HepG2 (cell line): ENCODE data around the gene EFNA4. TPM values are rescaled to one million over a fixed set of nuclear protein-coding genes. Genes with fewer than 3 reads are reported as not detected.

Source experiments
- FOXA3 ChIP-seq: IDR thresholded peaks from 2 replicates; pipeline ENCODE4 v1.6.1; 2016; ENCODE audit warnings: missing genetic modification reagents, missing compliant biosample characterization
- FOXO1 ChIP-seq: sonication (generic); formaldehyde crosslinking; IDR thresholded peaks from 2 replicates; pipeline ENCODE4 v1.4.0; 2020; ENCODE audit warnings: missing genetic modification reagents
- GATAD1 ChIP-seq: IDR thresholded peaks from 2 replicates; pipeline ENCODE4 v1.6.1; 2016; ENCODE audit warnings: missing genetic modification reagents, missing compliant biosample characterization
- NCOA5 ChIP-seq: sonication (generic); formaldehyde crosslinking; IDR thresholded peaks from 2 replicates; pipeline ENCODE4 v1.4.0; 2020; ENCODE audit warnings: missing genetic modification reagents
- PRMT3 ChIP-seq: sonication (generic); formaldehyde crosslinking; IDR thresholded peaks from 2 replicates; pipeline ENCODE4 v1.8.1; 2022; ENCODE audit warnings: low read depth, mild to moderate bottlenecking, moderate library complexity, missing genetic modification reagents, borderline replicate concordance
- SP140L ChIP-seq: sonication (generic); formaldehyde crosslinking; IDR thresholded peaks from 2 replicates; pipeline ENCODE4 v1.4.0; 2020; ENCODE audit warnings: missing genetic modification reagents, borderline replicate concordance
- ZFAT ChIP-seq: sonication (generic); formaldehyde crosslinking; conservative IDR thresholded peaks from 2 replicates; pipeline ENCODE4 v1.8.1; 2023; ENCODE audit warnings: missing genetic modification reagents, inconsistent platforms
- ZFP82 ChIP-seq: sonication (generic); formaldehyde crosslinking; IDR thresholded peaks from 2 replicates; pipeline ENCODE4 v1.5.1; 2020; ENCODE audit warnings: mild to moderate bottlenecking, missing genetic modification reagents, borderline replicate concordance
- ZNF782 ChIP-seq: sonication (generic); formaldehyde crosslinking; IDR thresholded peaks from 2 replicates; pipeline ENCODE4 v1.4.0; 2020; ENCODE audit warnings: missing genetic modification reagents, mild to moderate bottlenecking, borderline replicate concordance
- polyA plus RNA-seq, 8 experiments: library from polyadenylated mRNA; depleted of rRNA in 3 of 8; stranded (reverse) in 7 of 8; unstranded in 1 of 8; fragments of >200 nt; fragmentation: Illumina TruSeq in 4 of 8; extraction: Trizol in 4 of 8; gene quantifications; 2 replicates each; pipeline versions ENCODE4 v1.2.1 to v1.2.3, GENCODE V29; 2011 to 2016; ENCODE audit warnings: low read depth in 4 of 8, missing spikeins in 1 of 8, mixed read lengths in 1 of 8; ENCODE audit not compliant: insufficient read depth in 1 of 8
- total RNA-seq, 5 experiments: library from RNA; depleted of rRNA; stranded (reverse); fragments of >200 nt; fragmentation: Illumina TruSeq; extraction: Trizol; gene quantifications; 2 replicates each; pipeline ENCODE4 v1.2.3, GENCODE V29; 2016; ENCODE audit warnings: low read depth in 1 of 5
- TF ChIP-seq, protein P1 (sequence below), 2 experiments: fragments of 450-650 bp in 1 of 2; sonication (generic) in 1 of 2; formaldehyde crosslinking in 1 of 2; IDR thresholded peaks; 2 replicates each; pipeline versions ENCODE4 v1.6.1 to v1.8.0; 2016 to 2022; ENCODE audit warnings: antibody characterized with exemption in 1 of 2, mild to moderate bottlenecking in 1 of 2, missing genetic modification reagents in 1 of 2
- TF ChIP-seq, protein P2 (sequence below): IDR thresholded peaks from 2 replicates; pipeline ENCODE4 v1.6.1; 2018; ENCODE audit warnings: missing genetic modification reagents, mild to moderate bottlenecking, missing compliant biosample characterization
- TF ChIP-seq, protein P3 (sequence below): sonication (generic); formaldehyde crosslinking; IDR thresholded peaks from 2 replicates; pipeline ENCODE4 v1.4.0; 2020; ENCODE audit warnings: missing genetic modification reagents, mild to moderate bottlenecking, borderline replicate concordance
- TF ChIP-seq, protein P4 (sequence below): sonication (generic); formaldehyde crosslinking; IDR thresholded peaks from 2 replicates; pipeline ENCODE4 v1.4.0; 2020; ENCODE audit warnings: missing genetic modification reagents

EFNA4 gene
- total and polyA plus RNA-seq, 2 of the 13 experiments (the other 11 are each of a cell fraction or from before 2014, with no cell fraction given), result 12.0 to 17.2 TPM

DNA sequence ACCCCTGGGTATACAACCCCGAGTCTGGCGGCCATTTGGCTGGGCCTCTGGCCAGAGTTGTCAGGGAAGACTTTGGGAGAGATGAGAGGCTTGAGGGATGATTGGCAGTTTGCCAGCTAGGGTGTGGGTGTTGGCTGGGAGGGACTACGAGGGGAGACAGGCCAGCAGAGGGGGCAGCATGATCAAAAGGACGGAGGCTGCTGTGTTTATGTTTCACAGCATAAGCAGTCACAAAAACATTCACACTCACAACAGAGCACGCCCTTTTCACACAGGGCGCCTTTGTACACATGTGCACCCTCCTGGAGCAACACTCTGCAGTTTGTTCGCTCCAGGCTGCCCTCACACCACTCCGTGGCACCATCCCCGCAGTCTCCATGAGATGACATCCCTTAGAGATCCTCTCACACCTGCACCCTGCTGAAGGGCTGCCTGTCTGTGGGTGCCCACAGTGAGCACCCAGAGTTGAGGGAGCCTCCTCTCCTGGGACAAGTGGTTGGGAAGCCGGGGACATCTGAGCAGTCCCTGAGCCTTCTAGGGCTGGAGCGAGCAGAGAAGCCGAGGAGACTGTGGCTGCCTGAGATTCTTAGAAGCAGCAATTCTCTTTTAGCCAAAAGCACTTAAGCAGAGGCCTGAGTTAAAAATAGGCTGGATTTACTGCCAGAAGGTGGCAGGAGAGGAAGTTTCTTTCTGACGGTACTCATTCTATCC, 30.5 kb downstream of the EFNA4 start (continued):
- TF ChIP-seq, protein P1, sequence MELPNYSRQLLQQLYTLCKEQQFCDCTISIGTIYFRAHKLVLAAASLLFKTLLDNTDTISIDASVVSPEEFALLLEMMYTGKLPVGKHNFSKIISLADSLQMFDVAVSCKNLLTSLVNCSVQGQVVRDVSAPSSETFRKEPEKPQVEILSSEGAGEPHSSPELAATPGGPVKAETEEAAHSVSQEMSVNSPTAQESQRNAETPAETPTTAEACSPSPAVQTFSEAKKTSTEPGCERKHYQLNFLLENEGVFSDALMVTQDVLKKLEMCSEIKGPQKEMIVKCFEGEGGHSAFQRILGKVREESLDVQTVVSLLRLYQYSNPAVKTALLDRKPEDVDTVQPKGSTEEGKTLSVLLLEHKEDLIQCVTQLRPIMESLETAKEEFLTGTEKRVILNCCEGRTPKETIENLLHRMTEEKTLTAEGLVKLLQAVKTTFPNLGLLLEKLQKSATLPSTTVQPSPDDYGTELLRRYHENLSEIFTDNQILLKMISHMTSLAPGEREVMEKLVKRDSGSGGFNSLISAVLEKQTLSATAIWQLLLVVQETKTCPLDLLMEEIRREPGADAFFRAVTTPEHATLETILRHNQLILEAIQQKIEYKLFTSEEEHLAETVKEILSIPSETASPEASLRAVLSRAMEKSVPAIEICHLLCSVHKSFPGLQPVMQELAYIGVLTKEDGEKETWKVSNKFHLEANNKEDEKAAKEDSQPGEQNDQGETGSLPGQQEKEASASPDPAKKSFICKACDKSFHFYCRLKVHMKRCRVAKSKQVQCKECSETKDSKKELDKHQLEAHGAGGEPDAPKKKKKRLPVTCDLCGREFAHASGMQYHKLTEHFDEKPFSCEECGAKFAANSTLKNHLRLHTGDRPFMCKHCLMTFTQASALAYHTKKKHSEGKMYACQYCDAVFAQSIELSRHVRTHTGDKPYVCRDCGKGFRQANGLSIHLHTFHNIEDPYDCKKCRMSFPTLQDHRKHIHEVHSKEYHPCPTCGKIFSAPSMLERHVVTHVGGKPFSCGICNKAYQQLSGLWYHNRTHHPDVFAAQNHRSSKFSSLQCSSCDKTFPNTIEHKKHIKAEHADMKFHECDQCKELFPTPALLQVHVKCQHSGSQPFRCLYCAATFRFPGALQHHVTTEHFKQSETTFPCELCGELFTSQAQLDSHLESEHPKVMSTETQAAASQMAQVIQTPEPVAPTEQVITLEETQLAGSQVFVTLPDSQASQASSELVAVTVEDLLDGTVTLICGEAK (IDR thresholded peaks at IDR 0.05), result no peak
- TF ChIP-seq, protein P1 (CRISPR knock-in tag; IDR thresholded peaks at IDR 0.05), result no peak
- TF ChIP-seq, protein P2, sequence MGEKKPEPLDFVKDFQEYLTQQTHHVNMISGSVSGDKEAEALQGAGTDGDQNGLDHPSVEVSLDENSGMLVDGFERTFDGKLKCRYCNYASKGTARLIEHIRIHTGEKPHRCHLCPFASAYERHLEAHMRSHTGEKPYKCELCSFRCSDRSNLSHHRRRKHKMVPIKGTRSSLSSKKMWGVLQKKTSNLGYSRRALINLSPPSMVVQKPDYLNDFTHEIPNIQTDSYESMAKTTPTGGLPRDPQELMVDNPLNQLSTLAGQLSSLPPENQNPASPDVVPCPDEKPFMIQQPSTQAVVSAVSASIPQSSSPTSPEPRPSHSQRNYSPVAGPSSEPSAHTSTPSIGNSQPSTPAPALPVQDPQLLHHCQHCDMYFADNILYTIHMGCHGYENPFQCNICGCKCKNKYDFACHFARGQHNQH (CRISPR knock-in tag), result 0 out of 2 replicates have a peak, but pooled peaks have one; percentile 46
- TF ChIP-seq, protein P3, sequence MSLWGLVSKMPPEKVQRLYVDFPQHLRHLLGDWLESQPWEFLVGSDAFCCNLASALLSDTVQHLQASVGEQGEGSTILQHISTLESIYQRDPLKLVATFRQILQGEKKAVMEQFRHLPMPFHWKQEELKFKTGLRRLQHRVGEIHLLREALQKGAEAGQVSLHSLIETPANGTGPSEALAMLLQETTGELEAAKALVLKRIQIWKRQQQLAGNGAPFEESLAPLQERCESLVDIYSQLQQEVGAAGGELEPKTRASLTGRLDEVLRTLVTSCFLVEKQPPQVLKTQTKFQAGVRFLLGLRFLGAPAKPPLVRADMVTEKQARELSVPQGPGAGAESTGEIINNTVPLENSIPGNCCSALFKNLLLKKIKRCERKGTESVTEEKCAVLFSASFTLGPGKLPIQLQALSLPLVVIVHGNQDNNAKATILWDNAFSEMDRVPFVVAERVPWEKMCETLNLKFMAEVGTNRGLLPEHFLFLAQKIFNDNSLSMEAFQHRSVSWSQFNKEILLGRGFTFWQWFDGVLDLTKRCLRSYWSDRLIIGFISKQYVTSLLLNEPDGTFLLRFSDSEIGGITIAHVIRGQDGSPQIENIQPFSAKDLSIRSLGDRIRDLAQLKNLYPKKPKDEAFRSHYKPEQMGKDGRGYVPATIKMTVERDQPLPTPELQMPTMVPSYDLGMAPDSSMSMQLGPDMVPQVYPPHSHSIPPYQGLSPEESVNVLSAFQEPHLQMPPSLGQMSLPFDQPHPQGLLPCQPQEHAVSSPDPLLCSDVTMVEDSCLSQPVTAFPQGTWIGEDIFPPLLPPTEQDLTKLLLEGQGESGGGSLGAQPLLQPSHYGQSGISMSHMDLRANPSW (CRISPR knock-in tag), result no peak
- peak; percentile 7; the same call in 1 of the 2 replicates for TF ChIP-seq FOXA3 (CRISPR knock-in tag)
- TF ChIP-seq ZNF782 (CRISPR knock-in tag), result no peak
- TF ChIP-seq, protein P4, sequence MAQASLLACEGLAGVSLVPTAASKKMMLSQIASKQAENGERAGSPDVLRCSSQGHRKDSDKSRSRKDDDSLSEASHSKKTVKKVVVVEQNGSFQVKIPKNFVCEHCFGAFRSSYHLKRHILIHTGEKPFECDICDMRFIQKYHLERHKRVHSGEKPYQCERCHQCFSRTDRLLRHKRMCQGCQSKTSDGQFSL (CRISPR knock-in tag), result no peak
- no peak for TF ChIP-seq FOXO1 (CRISPR knock-in tag)
- no peak for TF ChIP-seq NCOA5 (CRISPR knock-in tag)
- TF ChIP-seq GATAD1 (CRISPR knock-in tag), result 0 out of 2 replicates have a peak, but pooled peaks have one; percentile 14
- TF ChIP-seq PRMT3 (CRISPR knock-in tag), result no peak
- no peak for TF ChIP-seq ZFP82 (CRISPR knock-in tag)
- no peak for TF ChIP-seq SP140L (CRISPR knock-in tag)
- TF ChIP-seq ZFAT (CRISPR knock-in tag), result no peak
